Measurements from ENCODE around the gene ARHGAP28. TPM values are rescaled to one million over a fixed set of nuclear protein-coding genes. Genes with fewer than 3 reads are reported as not detected.

Gene ARHGAP28
- total RNA-seq, 1 experiment from 2014 or later, result not detected

DNA sequence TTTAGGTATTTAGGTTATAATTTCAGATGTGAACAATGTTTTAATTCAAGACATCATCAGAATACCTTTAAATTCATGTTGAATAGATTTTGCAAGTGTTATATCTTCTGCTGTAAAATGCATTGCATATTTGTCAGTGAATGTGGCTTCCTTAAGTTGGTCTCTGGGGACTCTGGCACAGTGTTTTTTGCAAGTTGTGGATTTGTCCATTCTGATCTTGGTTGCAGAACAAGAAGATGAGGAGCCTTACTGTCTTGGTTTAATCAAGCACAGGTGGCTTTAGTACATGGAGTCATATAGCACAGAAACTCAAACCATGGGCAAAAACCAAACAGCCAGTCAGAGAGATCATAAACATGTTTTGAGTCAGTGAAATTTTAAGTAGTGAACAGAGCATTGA, 135.7 kb downstream of the ARHGAP28 start:
- Histone ChIP-seq H3K4me1 (ENCODE audit: insufficient read depth, low read length, poor library complexity, severe bottlenecking) (no peaks in the 10 kb centered on the region), H3K9me3 (ENCODE audit: low read depth, low read length, poor library complexity, severe bottlenecking) (peaks cover 21% of the 10 kb centered on the region), H3K27ac (ENCODE audit: low read depth, low read length, poor library complexity, severe bottlenecking) (no peak overlapping the region), H3K4me3 (ENCODE audit: low read depth, low read length, poor library complexity, severe bottlenecking) (no peak overlapping the region), H3K36me3 (ENCODE audit: insufficient read depth, low read length, poor library complexity, severe bottlenecking) (no peaks in the 10 kb centered on the region), H3K27me3 (replicated peaks; ENCODE audit: insufficient read depth, low read depth, low read length, poor library complexity) (no peaks in the 10 kb centered on the region)
- BruUV-seq (replicated peaks), result no TSS peak
- intact Hi-C loops (cut with micrococcal nuclease; ENCODE audit: unreplicated experiment), result no loop called here
- TF ChIP-seq, protein P1, sequence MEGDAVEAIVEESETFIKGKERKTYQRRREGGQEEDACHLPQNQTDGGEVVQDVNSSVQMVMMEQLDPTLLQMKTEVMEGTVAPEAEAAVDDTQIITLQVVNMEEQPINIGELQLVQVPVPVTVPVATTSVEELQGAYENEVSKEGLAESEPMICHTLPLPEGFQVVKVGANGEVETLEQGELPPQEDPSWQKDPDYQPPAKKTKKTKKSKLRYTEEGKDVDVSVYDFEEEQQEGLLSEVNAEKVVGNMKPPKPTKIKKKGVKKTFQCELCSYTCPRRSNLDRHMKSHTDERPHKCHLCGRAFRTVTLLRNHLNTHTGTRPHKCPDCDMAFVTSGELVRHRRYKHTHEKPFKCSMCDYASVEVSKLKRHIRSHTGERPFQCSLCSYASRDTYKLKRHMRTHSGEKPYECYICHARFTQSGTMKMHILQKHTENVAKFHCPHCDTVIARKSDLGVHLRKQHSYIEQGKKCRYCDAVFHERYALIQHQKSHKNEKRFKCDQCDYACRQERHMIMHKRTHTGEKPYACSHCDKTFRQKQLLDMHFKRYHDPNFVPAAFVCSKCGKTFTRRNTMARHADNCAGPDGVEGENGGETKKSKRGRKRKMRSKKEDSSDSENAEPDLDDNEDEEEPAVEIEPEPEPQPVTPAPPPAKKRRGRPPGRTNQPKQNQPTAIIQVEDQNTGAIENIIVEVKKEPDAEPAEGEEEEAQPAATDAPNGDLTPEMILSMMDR (conservative IDR thresholded peaks at IDR 0.05; ENCODE audit: low read depth, low read length), result no peak
- TF ChIP-seq EZH2 (IDR thresholded peaks at IDR 0.05; ENCODE audit: borderline replicate concordance, low read depth, low read length, poor library complexity, severe bottlenecking), result no peak
- ChIA-PET POLR2A (ENCODE audit: low non-redundant PET) (no interaction called here), CTCF (no interaction called here)
- DNase-seq (ENCODE audit: low spot score), result no peak

DNA sequence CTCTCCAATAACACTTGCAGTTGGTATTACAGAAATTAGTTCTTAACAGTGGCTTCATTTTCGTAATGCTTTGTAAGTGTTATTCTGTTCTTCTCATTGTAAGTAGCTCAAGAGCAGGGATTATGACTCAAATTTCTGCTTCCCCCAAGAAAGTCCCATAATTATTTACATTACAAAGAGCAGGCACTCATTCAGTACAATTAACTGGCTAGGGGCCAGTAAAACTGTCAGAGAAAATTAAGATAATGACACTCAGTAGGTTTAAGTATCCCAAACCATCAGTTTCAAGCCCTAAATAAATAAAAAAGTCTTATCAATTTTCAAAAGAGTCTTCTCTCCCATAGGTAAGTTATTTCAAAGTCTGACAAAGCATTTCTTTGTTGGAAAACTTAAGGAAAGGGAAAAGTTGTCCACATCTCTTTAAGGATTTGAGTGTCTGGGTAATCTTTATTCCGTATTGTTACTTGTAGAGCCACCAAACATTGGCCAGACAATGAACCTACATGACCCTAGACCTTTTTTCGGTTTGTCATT, 137.1 kb downstream of the ARHGAP28 start:
- DNase-seq (ENCODE audit: low spot score), result no peak
- no peaks in the 10 kb centered on the region for H3K4me1 ChIP-seq (ENCODE audit: insufficient read depth, low read length, poor library complexity, severe bottlenecking)
- H3K27ac ChIP-seq (ENCODE audit: low read depth, low read length, poor library complexity, severe bottlenecking), result no peak overlapping the region
- H3K36me3 ChIP-seq (ENCODE audit: insufficient read depth, low read length, poor library complexity, severe bottlenecking), result no peaks in the 10 kb centered on the region
- no peak for TF ChIP-seq EZH2 (IDR thresholded peaks at IDR 0.05; ENCODE audit: borderline replicate concordance, low read depth, low read length, poor library complexity, severe bottlenecking)
- TF ChIP-seq, protein P1 (conservative IDR thresholded peaks at IDR 0.05; ENCODE audit: low read depth, low read length), result no peak
- BruUV-seq (replicated peaks), result no TSS peak
- H3K9me3 ChIP-seq (ENCODE audit: low read depth, low read length, poor library complexity, severe bottlenecking), result peaks cover 13% of the 10 kb centered on the region
- ChIA-PET CTCF (no interaction called here), POLR2A (ENCODE audit: low non-redundant PET) (no interaction called here)
- H3K4me3 ChIP-seq (ENCODE audit: low read depth, low read length, poor library complexity, severe bottlenecking), result no peak overlapping the region
- intact Hi-C loops (cut with micrococcal nuclease; ENCODE audit: unreplicated experiment), result no loop called here
- no peaks in the 10 kb centered on the region for H3K27me3 ChIP-seq (replicated peaks; ENCODE audit: insufficient read depth, low read depth, low read length, poor library complexity)

DNA sequence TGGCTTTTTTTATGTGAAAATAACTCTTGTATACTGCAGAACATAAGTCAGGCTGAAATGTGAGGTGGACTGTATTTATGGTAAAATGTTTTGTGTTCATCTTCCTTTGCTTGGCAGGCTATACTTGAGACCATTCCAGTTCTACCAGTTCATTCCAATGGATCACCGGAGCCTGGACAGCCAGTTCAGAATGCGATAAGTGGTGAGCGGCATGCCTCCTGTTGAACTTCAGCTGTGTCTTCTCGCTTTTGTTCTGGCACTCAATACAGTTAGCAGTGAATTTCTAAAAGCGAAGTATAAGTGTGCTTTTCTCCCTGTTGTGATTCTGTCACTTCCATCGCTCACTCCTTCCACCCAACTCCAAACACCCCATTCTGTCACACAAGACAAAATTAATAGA, 138.5 kb downstream of the ARHGAP28 start:
- POLR2A ChIA-PET (ENCODE audit: low non-redundant PET), result no interaction called here
- no TSS peak for BruUV-seq (replicated peaks)
- intact Hi-C loops (cut with micrococcal nuclease; ENCODE audit: unreplicated experiment), result no loop called here
- Histone ChIP-seq H3K27ac (ENCODE audit: low read depth, low read length, poor library complexity, severe bottlenecking) (no peak overlapping the region), H3K4me3 (ENCODE audit: low read depth, low read length, poor library complexity, severe bottlenecking) (no peak overlapping the region), H3K9me3 (ENCODE audit: low read depth, low read length, poor library complexity, severe bottlenecking) (peaks cover 9% of the 10 kb centered on the region), H3K27me3 (replicated peaks; ENCODE audit: insufficient read depth, low read depth, low read length, poor library complexity) (no peaks in the 10 kb centered on the region), H3K36me3 (ENCODE audit: insufficient read depth, low read length, poor library complexity, severe bottlenecking) (no peaks in the 10 kb centered on the region), H3K4me1 (ENCODE audit: insufficient read depth, low read length, poor library complexity, severe bottlenecking) (no peaks in the 10 kb centered on the region)
- no peak for TF ChIP-seq EZH2 (IDR thresholded peaks at IDR 0.05; ENCODE audit: borderline replicate concordance, low read depth, low read length, poor library complexity, severe bottlenecking)
- TF ChIP-seq, protein P1 (conservative IDR thresholded peaks at IDR 0.05; ENCODE audit: low read depth, low read length), result no peak
- DNase-seq (ENCODE audit: low spot score), result no peak
- CTCF ChIA-PET, result no interaction called here

Measured in A673 (cell line).